Mononuclear cell (primary cell): ENCODE measurements around the gene AADAT. TPM values are rescaled to one million over a fixed set of nuclear protein-coding genes. Genes with fewer than 3 reads are reported as not detected.
"Not testable (repeated sequence)": the region's sequence is repeated elsewhere in the genome, so short reads cannot be mapped to it uniquely, and the experiment has no call there.

Source experiments
- H3K27me3 ChIP-seq: 2 replicates; pipeline ENCODE4 v1.6.0; 2011; ENCODE audit warnings: low read length, control low read depth; ENCODE audit not compliant: insufficient read depth
- H3K4me1 ChIP-seq: 2 replicates; pipeline ENCODE4 v1.5.1; 2011; ENCODE audit warnings: mild to moderate bottlenecking, low read length, control low read depth; ENCODE audit not compliant: insufficient read depth
- H3K4me3 ChIP-seq: 2 replicates; pipeline ENCODE4 v1.5.1; 2011; ENCODE audit warnings: mild to moderate bottlenecking, low read length, moderate library complexity
- H3K9me3 ChIP-seq: 2 replicates; pipeline ENCODE4 v1.5.1; 2011; ENCODE audit warnings: low read depth, mild to moderate bottlenecking, control low read depth, low read length
- total RNA-seq: library from RNA; depleted of rRNA; stranded (reverse); fragments of >200 nt; gene quantifications from one replicate; pipeline ENCODE4 v1.2.3, GENCODE V29; 2012

The AADAT gene
- not detected for total RNA-seq

DNA sequence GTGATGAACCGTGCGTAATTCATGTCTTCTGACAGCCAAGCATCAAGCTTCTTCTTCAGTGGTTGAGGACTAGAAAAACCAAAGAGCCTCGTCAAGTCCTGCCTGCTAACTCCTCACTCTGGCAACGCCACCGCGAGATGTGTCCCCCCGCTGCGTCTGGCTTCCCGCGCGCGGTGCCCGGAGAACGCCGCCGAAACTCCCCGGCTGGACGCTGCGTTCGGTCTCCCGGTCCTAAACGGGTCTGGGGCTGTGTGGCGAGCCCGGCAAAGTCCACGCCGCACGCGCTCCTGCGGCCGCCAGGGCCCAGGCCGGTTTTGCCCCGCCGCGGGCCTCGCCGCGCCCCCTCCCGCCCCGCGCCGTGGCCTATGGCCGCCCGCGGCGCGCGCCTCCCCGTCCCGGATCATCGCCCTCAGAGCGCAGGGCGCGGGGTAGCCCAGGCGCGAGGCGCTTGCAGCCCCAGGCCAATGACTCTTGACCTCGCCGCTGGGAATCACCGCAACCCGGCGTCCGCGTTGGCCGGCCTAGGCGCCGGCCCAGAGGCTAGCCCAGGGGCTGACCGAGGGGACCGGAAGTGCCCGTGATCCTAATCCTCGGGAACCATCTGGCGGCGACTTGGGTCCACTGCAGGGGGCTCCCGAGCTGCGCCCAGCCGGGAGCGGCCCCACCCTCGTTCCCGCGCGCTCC, at the start of gene AADAT:
Gene AADAT, minus strand, starts transcription at position 289 of the 684 bp plus-strand sequence. Its CDS starts 266 bp downstream, at position 23.
- H3K27me3 ChIP-seq, result peaks cover 28% of the 10 kb centered on the region
- H3K4me3 ChIP-seq, result no peak within 1 kb of the TSS
- no peaks in the 10 kb centered on the region for H3K9me3 ChIP-seq
- H3K4me1 ChIP-seq, result peaks cover 4% of the 10 kb centered on the region

DNA sequence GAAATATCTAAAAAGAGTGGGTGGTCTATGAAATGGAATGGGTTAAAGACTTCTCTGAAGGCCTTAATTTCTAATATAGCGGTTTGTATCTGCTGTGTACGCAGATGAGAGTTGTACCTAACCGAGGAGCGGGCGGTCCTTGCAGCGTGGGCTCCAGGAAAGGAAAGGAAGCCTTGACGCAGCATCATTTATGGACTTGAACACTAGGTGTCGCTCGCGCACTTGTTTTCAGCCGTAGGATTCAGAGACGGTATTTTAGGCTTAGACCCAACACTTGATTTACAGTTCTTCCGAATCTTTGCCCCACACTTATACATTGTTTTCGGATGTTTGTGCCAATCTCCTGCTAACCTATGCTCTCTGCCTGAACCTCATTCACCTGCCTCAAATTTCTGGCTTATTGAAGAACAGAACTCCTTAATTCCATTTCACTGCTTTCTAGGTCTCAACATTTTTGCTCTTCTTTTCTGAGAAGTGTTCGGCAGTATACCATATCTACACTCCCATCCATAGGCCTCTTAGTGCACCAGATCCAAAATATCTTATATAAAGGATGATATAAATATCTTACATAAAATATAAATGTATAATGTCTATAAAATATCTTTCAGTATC, 48.9 kb upstream of the AADAT start:
- H3K4me1 ChIP-seq, result no peaks in the 10 kb centered on the region
- no peaks in the 10 kb centered on the region for H3K27me3 ChIP-seq

GRCh38 chr4:170137927-170138326, 48.2 kb upstream of the AADAT start:
- no peaks in the 10 kb centered on the region for H3K4me1 ChIP-seq
- H3K9me3 ChIP-seq, result no peaks in the 10 kb centered on the region
- H3K27me3 ChIP-seq, result no peaks in the 10 kb centered on the region
- no peak overlapping the region for H3K4me3 ChIP-seq

More for the DNA sequence above, 48.9 kb upstream of the AADAT start:
- Histone ChIP-seq H3K4me3 (no peak overlapping the region), H3K9me3 (no peaks in the 10 kb centered on the region)

DNA sequence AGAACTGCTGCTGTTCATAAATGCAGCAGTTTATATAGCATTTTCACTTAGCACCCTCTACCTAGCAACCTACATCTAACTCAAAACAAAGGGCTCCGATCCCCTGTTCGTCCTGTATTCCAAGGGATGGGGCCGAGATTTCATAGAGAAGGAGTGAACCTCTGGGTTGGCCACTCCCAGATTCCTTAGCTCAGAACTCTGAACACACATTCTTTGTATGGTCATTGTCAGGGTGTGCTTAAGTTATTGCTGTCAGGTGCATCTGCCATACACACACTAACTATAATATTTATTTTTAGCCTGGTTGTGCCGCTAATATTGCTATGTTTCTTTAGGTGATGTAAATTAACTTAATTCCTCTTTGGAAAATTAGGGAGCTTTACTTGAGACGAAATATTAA, 47.7 kb upstream of the AADAT start:
- Histone ChIP-seq H3K4me1 (no peaks in the 10 kb centered on the region), H3K27me3 (no peaks in the 10 kb centered on the region), H3K9me3 (no peaks in the 10 kb centered on the region), H3K4me3 (no peak overlapping the region)

- Histone ChIP-seq H3K27me3 (no peaks in the 10 kb centered on the region), H3K4me1 (no peaks in the 10 kb centered on the region), H3K9me3 (no peaks in the 10 kb centered on the region), H3K4me3 (no peak overlapping the region)
These were observed 45.1 kb upstream of the AADAT start for GRCh38 chr4:170134821-170135220.

GRCh38 chr4:170128219-170128804, 38.6 kb upstream of the AADAT start:
- H3K4me1 ChIP-seq, result no peaks in the 10 kb centered on the region
- H3K9me3 ChIP-seq, result no peaks in the 10 kb centered on the region
- H3K27me3 ChIP-seq, result no peaks in the 10 kb centered on the region
- no peak overlapping the region for H3K4me3 ChIP-seq

DNA sequence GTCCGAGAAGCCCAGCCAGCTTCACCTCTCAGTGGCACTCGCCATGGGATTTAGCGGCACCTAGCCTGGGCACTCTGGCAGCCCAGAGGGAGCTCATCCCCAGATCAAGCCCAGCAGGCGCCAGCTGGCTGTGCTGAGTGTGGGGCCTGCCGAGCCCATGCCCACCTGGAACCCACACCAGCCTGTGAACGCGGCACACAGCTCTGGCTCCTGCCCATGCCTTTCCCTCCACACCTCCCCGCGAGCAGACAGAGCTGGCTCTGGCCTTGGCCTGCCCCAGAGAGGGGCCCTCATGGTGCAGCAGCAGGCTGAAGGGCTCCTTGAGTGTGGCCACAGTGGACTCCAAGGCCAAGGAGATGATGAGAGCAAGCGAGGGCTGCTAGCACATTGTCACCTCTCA, 38.0 kb upstream of the AADAT start:
- H3K9me3 ChIP-seq, result no peaks in the 10 kb centered on the region
- H3K4me3 ChIP-seq, result no peak overlapping the region
- H3K27me3 ChIP-seq, result no peaks in the 10 kb centered on the region
- no peaks in the 10 kb centered on the region for H3K4me1 ChIP-seq

DNA sequence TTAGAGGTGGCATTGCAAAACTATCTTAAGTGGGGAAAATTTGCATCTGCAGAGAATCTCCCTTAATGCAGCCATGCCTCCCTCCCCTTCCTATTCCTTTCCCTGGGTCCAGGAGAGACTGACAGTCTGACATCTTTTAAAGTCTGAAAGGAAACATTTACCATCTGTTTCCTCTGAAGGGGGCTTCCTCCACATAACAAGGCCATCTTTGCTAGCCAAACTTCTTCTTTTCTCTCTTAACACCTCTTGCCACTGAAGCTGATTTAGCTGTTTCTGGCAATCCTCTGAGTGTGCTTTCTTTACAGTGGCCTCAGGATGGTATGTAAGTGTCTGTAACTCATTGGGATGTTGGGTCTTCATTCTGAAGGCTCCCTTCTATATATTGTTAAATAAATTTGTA, 34.6 kb upstream of the AADAT start:
- Histone ChIP-seq H3K27me3 (no peaks in the 10 kb centered on the region), H3K4me3 (no peak overlapping the region)

GRCh38 chr4:170122252-170122651, 32.5 kb upstream of the AADAT start:
- Histone ChIP-seq H3K4me3 (no peak overlapping the region), H3K4me1 (no peaks in the 10 kb centered on the region), H3K9me3 (no peaks in the 10 kb centered on the region), H3K27me3 (no peaks in the 10 kb centered on the region)

More for the DNA sequence above, 34.6 kb upstream of the AADAT start:
- no peaks in the 10 kb centered on the region for H3K9me3 ChIP-seq
- no peaks in the 10 kb centered on the region for H3K4me1 ChIP-seq

GRCh38 chr4:170114636-170115035, 24.9 kb upstream of the AADAT start:
- no peaks in the 10 kb centered on the region for H3K4me1 ChIP-seq
- no peaks in the 10 kb centered on the region for H3K9me3 ChIP-seq
- H3K27me3 ChIP-seq, result no peaks in the 10 kb centered on the region
- H3K4me3 ChIP-seq, result no peak overlapping the region

- not testable (repeated sequence) for H3K9me3 ChIP-seq, H3K27me3 ChIP-seq, H3K4me1 ChIP-seq, H3K4me3 ChIP-seq
These were observed 24.4 kb upstream of the AADAT start for GRCh38 chr4:170114183-170114582.

DNA sequence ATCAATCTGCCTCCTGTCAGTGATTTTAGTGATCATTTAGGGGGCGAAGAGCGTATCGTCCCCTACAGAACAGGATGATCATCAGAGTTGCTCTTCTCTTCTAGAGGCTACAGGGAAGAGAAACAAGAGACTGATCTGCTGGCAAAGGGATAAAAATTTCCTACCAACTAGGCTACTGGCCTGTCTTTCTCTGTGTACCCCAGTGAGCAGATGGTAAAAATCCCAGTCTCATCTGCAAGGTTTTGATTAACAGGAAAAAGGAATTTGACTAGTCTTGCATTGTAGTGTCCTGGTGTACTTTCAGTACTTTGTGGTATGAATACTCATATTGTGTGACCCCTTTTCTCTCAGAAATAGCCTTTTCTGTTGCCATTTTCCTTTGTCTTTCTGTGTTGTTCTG, 21.8 kb upstream of the AADAT start:
- Histone ChIP-seq H3K4me3 (no peak overlapping the region), H3K27me3 (no peaks in the 10 kb centered on the region), H3K4me1 (no peaks in the 10 kb centered on the region), H3K9me3 (no peaks in the 10 kb centered on the region)

DNA sequence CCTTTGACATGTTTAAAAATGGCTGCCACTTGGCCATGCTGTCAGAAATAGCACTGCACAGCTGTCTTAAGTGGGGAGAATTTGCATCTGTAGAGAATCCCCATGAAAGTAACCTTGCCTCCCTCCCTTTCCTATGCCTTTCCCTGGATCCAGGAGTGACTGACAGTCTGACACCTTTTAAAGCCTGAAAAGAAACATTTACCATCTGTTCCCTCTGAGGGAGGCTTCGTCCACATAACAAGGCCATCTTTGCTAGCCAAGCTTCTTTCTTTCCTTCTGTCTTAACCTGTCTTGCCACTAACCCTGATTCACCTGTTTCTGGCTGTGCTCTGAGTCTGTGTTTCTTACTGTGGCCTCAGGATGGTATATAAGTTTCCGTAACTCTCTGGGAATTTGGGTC, 21.3 kb upstream of the AADAT start:
- Histone ChIP-seq H3K9me3 (no peaks in the 10 kb centered on the region), H3K27me3 (no peaks in the 10 kb centered on the region), H3K4me3 (no peak overlapping the region), H3K4me1 (no peaks in the 10 kb centered on the region)

DNA sequence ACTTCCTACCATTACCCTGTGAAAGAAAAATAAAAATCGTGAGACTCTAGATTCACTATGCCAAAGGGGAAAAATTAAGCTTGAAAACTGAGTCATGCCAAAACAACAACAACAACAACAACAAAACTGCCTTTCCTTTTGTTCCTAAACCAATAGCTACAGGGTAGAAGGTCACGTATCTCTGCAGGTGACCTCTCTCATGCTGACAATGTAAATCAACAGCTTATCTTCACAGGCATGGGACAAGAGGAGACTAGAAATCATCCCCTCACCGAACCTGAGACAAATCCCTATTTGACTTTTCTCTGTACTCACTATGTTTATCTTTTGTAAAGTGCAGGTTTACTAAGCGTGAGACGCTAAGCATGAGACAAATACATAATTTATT, 20.5 kb upstream of the AADAT start:
- H3K27me3 ChIP-seq, result no peaks in the 10 kb centered on the region
- H3K4me3 ChIP-seq, result no peak overlapping the region
- no peaks in the 10 kb centered on the region for H3K9me3 ChIP-seq
- H3K4me1 ChIP-seq, result no peaks in the 10 kb centered on the region

- Histone ChIP-seq H3K27me3 (no peaks in the 10 kb centered on the region), H3K9me3 (no peaks in the 10 kb centered on the region), H3K4me3 (no peak overlapping the region), H3K4me1 (no peaks in the 10 kb centered on the region)
These were observed 20.0 kb upstream of the AADAT start for GRCh38 chr4:170109586-170110284.
